ENCODE results near the gene ASB10. TPM values are rescaled to one million over a fixed set of nuclear protein-coding genes. Genes with fewer than 3 reads are reported as not detected.

The ASB10 gene
- total and polyA plus RNA-seq, 4 donors = not detected

GRCh38 chr7:151232917-151233701 lies 46.1 kb upstream of the ASB10 start:
- H3K9ac ChIP-seq (ENCODE audit: low read depth in 1 of 2, low read length in 2 of 2) = peak overlapping the region; percentile 55 to 93
- no peaks in the 10 kb centered on the region for H3K27me3 ChIP-seq (ENCODE audit: control insufficient read depth in 4 of 4, insufficient read depth in 4 of 4, low read length in 3 of 4)
- peak overlapping the region; percentile 83 to 93 (median 84) for H3K4me3 ChIP-seq (ENCODE audit: low read depth in 1 of 3, low read length in 3 of 3)
- DNase-seq (ENCODE audit: low spot score) = peak; percentile 70
- H3K4me1 ChIP-seq (ENCODE audit: control insufficient read depth in 4 of 4, insufficient read depth in 4 of 4, low read length in 3 of 4) = peaks cover 0 to 24% (median 20%) of the 10 kb centered on the region in 4 donors
- TF ChIP-seq SP1 (IDR thresholded peaks at IDR 0.05) = no peak
- peak; percentile 59 for TF ChIP-seq YY1 (IDR thresholded peaks at IDR 0.05)
- WGBS = 8% methylated on average over 36 of the region's 36 CpGs
- H3K36me3 ChIP-seq (ENCODE audit: control insufficient read depth in 4 of 4, insufficient read depth in 3 of 4, low read depth in 1 of 4, low read length in 3 of 4) = peaks cover 2 to 25% (median 10%) of the 10 kb centered on the region in 4 donors
- H3K27ac ChIP-seq (ENCODE audit: low read depth in 1 of 2, low read length in 2 of 2) = peak overlapping the region; percentile 15 to 58
- no peaks in the 10 kb centered on the region for H3K9me3 ChIP-seq (ENCODE audit: control insufficient read depth in 4 of 4, low read length in 3 of 4)

- H3K27ac ChIP-seq (ENCODE audit: low read depth in 1 of 2, low read length in 2 of 2) = peak within 1 kb of the TSS; percentile 54 to 58
- H3K9ac ChIP-seq (ENCODE audit: low read depth in 1 of 2, low read length in 2 of 2) = peak within 1 kb of the TSS; percentile 63 to 93
- peak within 1 kb of the TSS; percentile 83 to 93 (median 84) for H3K4me3 ChIP-seq (ENCODE audit: low read depth in 1 of 3, low read length in 3 of 3)
- peaks cover 0 to 31% (median 25%) of the 10 kb centered on the region in 4 donors for H3K4me1 ChIP-seq (ENCODE audit: control insufficient read depth in 4 of 4, insufficient read depth in 4 of 4, low read length in 3 of 4)
- peak; percentile 92 for DNase-seq (ENCODE audit: low spot score)
- peak in 1 of 2 donors; percentile 83 for TF ChIP-seq GABPA (IDR thresholded peaks at IDR 0.05 in 1 of 2, conservative IDR thresholded peaks at IDR 0.05 in 1 of 2)
- TF ChIP-seq EGR1 (IDR thresholded peaks at IDR 0.05; ENCODE audit: low read depth in 2 of 2) = peak; percentile 34 to 43
- peak; percentile 31 for TF ChIP-seq YY1 (IDR thresholded peaks at IDR 0.05)
- no peak for TF ChIP-seq HNF4A (conservative IDR thresholded peaks at IDR 0.05)
- no peaks in the 10 kb centered on the region for H3K27me3 ChIP-seq (ENCODE audit: control insufficient read depth in 4 of 4, insufficient read depth in 4 of 4, low read length in 3 of 4)
- under 1% methylated on average over 79 of the region's 79 CpGs for WGBS
- no peaks in the 10 kb centered on the region for H3K9me3 ChIP-seq (ENCODE audit: control insufficient read depth in 4 of 4, low read length in 3 of 4)
- H3K36me3 ChIP-seq (ENCODE audit: control insufficient read depth in 4 of 4, insufficient read depth in 3 of 4, low read depth in 1 of 4, low read length in 3 of 4) = peaks cover 0 to 18% (median 6%) of the 10 kb centered on the region in 4 donors
Observed at GRCh38 chr7:151232091-151232916, 45.3 kb upstream of the ASB10 start, which contains the start of gene CHPF2. Gene CHPF2, plus strand, starts transcription at chr7:151232483. Its CDS starts 1,529 bp downstream, at chr7:151234012.

- H3K36me3 ChIP-seq (ENCODE audit: control insufficient read depth in 4 of 4, insufficient read depth in 3 of 4, low read depth in 1 of 4, low read length in 3 of 4) = peaks cover 0 to 7% (median 2%) of the 10 kb centered on the region in 4 donors
- no peaks in the 10 kb centered on the region for H3K9me3 ChIP-seq (ENCODE audit: control insufficient read depth in 4 of 4, low read length in 3 of 4)
- TF ChIP-seq EGR1 (IDR thresholded peaks at IDR 0.05; ENCODE audit: low read depth in 2 of 2) = no peak
- TF ChIP-seq FOXA1 (IDR thresholded peaks at IDR 0.05) = no peak
- no peak overlapping the region for H3K4me3 ChIP-seq (ENCODE audit: low read depth in 1 of 3, low read length in 3 of 3)
- H3K9ac ChIP-seq (ENCODE audit: low read depth in 1 of 2, low read length in 2 of 2) = no peak overlapping the region
- 86% methylated on average over 1 of the region's 1 CpG for WGBS
- peaks cover 0 to 37% (median 30%) of the 10 kb centered on the region in 4 donors for H3K4me1 ChIP-seq (ENCODE audit: control insufficient read depth in 4 of 4, insufficient read depth in 4 of 4, low read length in 3 of 4)
- no peak overlapping the region for H3K27ac ChIP-seq (ENCODE audit: low read depth in 1 of 2, low read length in 2 of 2)
- H3K27me3 ChIP-seq (ENCODE audit: control insufficient read depth in 4 of 4, insufficient read depth in 4 of 4, low read length in 3 of 4) = no peaks in the 10 kb centered on the region
- no peak for DNase-seq (ENCODE audit: low spot score)
Observed at GRCh38 chr7:151231080-151231479, 44.0 kb upstream of the ASB10 start.

GRCh38 chr7:151229249-151229648 lies 42.2 kb upstream of the ASB10 start:
- Histone ChIP-seq H3K4me1 (ENCODE audit: control insufficient read depth in 4 of 4, insufficient read depth in 4 of 4, low read length in 3 of 4) (peaks cover 0 to 47% (median 37%) of the 10 kb centered on the region in 4 donors), H3K27ac (ENCODE audit: low read depth in 1 of 2, low read length in 2 of 2) (no peak overlapping the region), H3K27me3 (ENCODE audit: control insufficient read depth in 4 of 4, insufficient read depth in 4 of 4, low read length in 3 of 4) (no peaks in the 10 kb centered on the region), H3K9me3 (ENCODE audit: control insufficient read depth in 4 of 4, low read length in 3 of 4) (no peaks in the 10 kb centered on the region), H3K36me3 (ENCODE audit: control insufficient read depth in 4 of 4, insufficient read depth in 3 of 4, low read depth in 1 of 4, low read length in 3 of 4) (peaks cover 0 to 7% (median 3%) of the 10 kb centered on the region in 4 donors), H3K9ac (ENCODE audit: low read depth in 1 of 2, low read length in 2 of 2) (no peak overlapping the region), H3K4me3 (ENCODE audit: low read depth in 1 of 3, low read length in 3 of 3) (no peak overlapping the region)
- WGBS = 92% methylated on average over 10 of the region's 10 CpGs
- DNase-seq (ENCODE audit: low spot score) = no peak
- no peak for TF ChIP-seq REST (IDR thresholded peaks at IDR 0.05)
- no peak for TF ChIP-seq FOXA2 (IDR thresholded peaks at IDR 0.05)
- no peak for TF ChIP-seq JUND (IDR thresholded peaks at IDR 0.05)
- TF ChIP-seq GABPA (IDR thresholded peaks at IDR 0.05 in 1 of 2, conservative IDR thresholded peaks at IDR 0.05 in 1 of 2) = no peak
- no peak for TF ChIP-seq YY1 (IDR thresholded peaks at IDR 0.05)
- TF ChIP-seq RXRA (IDR thresholded peaks at IDR 0.05) = no peak
- no peak for TF ChIP-seq ZBTB33 (IDR thresholded peaks at IDR 0.05)
- TF ChIP-seq MAX (IDR thresholded peaks at IDR 0.05) = no peak
- no peak for TF ChIP-seq RAD21 (IDR thresholded peaks at IDR 0.05)
- no peak for TF ChIP-seq ATF3 (IDR thresholded peaks at IDR 0.05)
- no peak for TF ChIP-seq HNF4A (conservative IDR thresholded peaks at IDR 0.05)

Data from liver (tissue), 9 donors.